Right lobe of liver (tissue), 6 donors: Measurements from ENCODE around the gene NPHP1. TPM values are rescaled to one million over a fixed set of nuclear protein-coding genes. Genes with fewer than 3 reads are reported as not detected.
"Not testable (repeated sequence)": the region's sequence is repeated elsewhere in the genome, so short reads cannot be mapped to it uniquely, and the experiment has no call there.

Experiments
- ATAC-seq, 4 donors: fragments of 200-7000 bp; cut with Tn5 transposase; one replicate each; pipeline ENCODE4 v1.9.1; 2020; ENCODE audit warnings: mild to moderate bottlenecking in 4 of 4, moderate library complexity in 4 of 4
- DNase-seq, 3 donors: peaks; one replicate each; pipeline ENCODE4 v3.0.0-alpha.2; 2020
- H3K27ac ChIP-seq, 3 donors: fragments of 200-600 bp; one replicate each; pipeline ENCODE4 v1.8.0; 2022
- H3K27me3 ChIP-seq, 2 donors: fragments of 200-600 bp; one replicate each; pipeline ENCODE4 v1.8.0; 2022
- H3K36me3 ChIP-seq, 4 donors: fragments of 200-600 bp; sonication (generic) in 1 of 4; one replicate each; pipeline versions ENCODE4 v1.5.1 to v1.8.0; 2017 to 2022; ENCODE audit warnings: control low read depth in 1 of 4
- H3K4me1 ChIP-seq, 4 donors: fragments of 200-600 bp; sonication (generic) in 1 of 4; one replicate each; pipeline versions ENCODE4 v1.5.1 to v1.8.0; 2017 to 2022; ENCODE audit warnings: control low read depth in 1 of 4
- H3K4me3 ChIP-seq, 3 donors: fragments of 200-600 bp; one replicate each; pipeline ENCODE4 v1.8.0; 2022
- H3K9me3 ChIP-seq, 4 donors: fragments of 200-600 bp; sonication (generic) in 1 of 4; one replicate each; pipeline versions ENCODE4 v1.5.1 to v1.8.0; 2017 to 2022; ENCODE audit warnings: control low read depth in 1 of 4
- POLR2A ChIP-seq: fragments of 450-650 bp; IDR thresholded peaks from one replicate; pipeline ENCODE4 v1.6.1; 2017; ENCODE audit warnings: antibody characterized with exemption, mild to moderate bottlenecking
- WGBS: methylation state at CpG from one replicate; pipeline ENCODE4 v1.1.6; 2018; ENCODE audit warnings: low coverage, low lambda C conversion rate; ENCODE audit not compliant: insufficient coverage; ENCODE audit errors: missing lambda C conversion rate; 5-methylcytosine and 5-hydroxymethylcytosine counted together
- intact Hi-C, 2 donors: fragments of 100-400 bp; cut with DNase I; formaldehyde crosslinking; loops; one replicate each; pipeline versions ENCODE4 v1.11.2 to v1.14.1; 2022
- total RNA-seq, 6 experiments: library from RNA; depleted of rRNA in 2 of 6; stranded (reverse); fragments of >200 nt in 2 of 6; fragmentation: NEBNext Ultra II Directional in 3 of 6; extraction: Animal tissue kit (Norgen Biotek cat#: 25700) in 3 of 6; gene quantifications; one replicate each; pipeline versions ENCODE4 v1.1.0 to v1.2.4, GENCODE V29; 2016 to 2023
- TF ChIP-seq, protein P1 (sequence below), 4 donors: fragments of 200-600 bp in 3 of 4; fragments of 450-650 bp in 1 of 4; IDR thresholded peaks; one replicate each; pipeline versions ENCODE4 v1.5.1 to v1.8.0; 2016 to 2022; ENCODE audit warnings: antibody characterized with exemption in 4 of 4, mild to moderate bottlenecking in 2 of 4
- donor health status: DM: no; HTN: yes; CAD: no.
- donor health status: DM: no; HTN: no; CAD: no.
- donor health status: DM: no; HTN: no; CAD: no.
- donor health status: DM: no; HTN: yes; CAD: no.
- donor health status: DM: no; HTN: yes; CAD: no.

The NPHP1 gene
- total RNA-seq, 6 experiments from 2014 or later: 0.06 to 1.9 (median 0.65) TPM

GRCh38 chr2:110221938-110222337 is 17.1 kb upstream of the NPHP1 start:
- ATAC-seq (no peak), DNase-seq (no peak)
- no peak overlapping the region for H3K27ac ChIP-seq
- H3K27me3 ChIP-seq: peaks cover 0 to 5% of the 10 kb centered on the region in 2 donors
- no peaks in the 10 kb centered on the region for H3K9me3 ChIP-seq
- no peaks in the 10 kb centered on the region for H3K4me1 ChIP-seq
- no peak overlapping the region for H3K4me3 ChIP-seq
- no peak for TF ChIP-seq POLR2A
- TF ChIP-seq, protein P1, sequence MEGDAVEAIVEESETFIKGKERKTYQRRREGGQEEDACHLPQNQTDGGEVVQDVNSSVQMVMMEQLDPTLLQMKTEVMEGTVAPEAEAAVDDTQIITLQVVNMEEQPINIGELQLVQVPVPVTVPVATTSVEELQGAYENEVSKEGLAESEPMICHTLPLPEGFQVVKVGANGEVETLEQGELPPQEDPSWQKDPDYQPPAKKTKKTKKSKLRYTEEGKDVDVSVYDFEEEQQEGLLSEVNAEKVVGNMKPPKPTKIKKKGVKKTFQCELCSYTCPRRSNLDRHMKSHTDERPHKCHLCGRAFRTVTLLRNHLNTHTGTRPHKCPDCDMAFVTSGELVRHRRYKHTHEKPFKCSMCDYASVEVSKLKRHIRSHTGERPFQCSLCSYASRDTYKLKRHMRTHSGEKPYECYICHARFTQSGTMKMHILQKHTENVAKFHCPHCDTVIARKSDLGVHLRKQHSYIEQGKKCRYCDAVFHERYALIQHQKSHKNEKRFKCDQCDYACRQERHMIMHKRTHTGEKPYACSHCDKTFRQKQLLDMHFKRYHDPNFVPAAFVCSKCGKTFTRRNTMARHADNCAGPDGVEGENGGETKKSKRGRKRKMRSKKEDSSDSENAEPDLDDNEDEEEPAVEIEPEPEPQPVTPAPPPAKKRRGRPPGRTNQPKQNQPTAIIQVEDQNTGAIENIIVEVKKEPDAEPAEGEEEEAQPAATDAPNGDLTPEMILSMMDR (IDR thresholded peaks at IDR 0.05): no peak
- intact Hi-C loops: no loop called here
- H3K36me3 ChIP-seq: no peaks in the 10 kb centered on the region
- 37% methylated on average over 4 of the region's 4 CpGs for WGBS

GRCh38 chr2:110220190-110220564 is 15.4 kb upstream of the NPHP1 start:
- TF ChIP-seq, protein P1 (IDR thresholded peaks at IDR 0.05): no peak
- no peak for TF ChIP-seq POLR2A
- no peaks in the 10 kb centered on the region for H3K4me1 ChIP-seq
- 55% methylated on average over 2 of the region's 2 CpGs for WGBS

DNA sequence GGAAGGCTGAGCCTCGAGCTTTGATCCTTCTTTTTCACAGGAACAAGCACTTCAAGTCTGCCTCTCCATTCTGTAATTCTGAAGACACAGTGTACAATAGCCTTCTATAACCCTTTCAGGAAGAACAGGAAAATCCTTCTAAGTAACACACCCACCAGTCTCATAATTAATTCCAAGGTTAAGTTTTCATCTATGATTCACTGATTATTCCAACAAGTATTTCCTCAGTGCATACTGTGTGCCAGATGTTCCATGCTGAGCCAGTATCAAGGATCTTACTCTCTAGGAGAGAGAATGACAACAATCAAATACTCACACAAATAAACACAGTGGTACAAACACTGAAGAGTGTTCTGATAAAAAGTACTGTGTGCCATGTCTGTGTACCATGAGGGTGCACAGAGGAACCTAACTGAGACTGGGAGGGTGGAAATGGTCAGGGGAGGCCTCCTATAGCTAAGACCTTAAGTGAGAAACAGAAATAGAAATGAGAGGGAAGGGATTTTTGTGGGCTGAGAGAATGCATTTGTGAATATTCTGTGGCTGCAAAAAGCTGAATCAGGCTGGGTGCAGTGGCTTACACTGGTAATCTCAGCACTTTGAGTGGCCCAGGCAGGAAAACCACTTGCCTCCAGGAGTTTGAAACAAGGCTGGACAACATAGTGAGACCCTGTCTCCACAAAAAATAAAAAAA is 14.8 kb upstream of the NPHP1 start:
- H3K27ac ChIP-seq: no peak overlapping the region
- no peaks in the 10 kb centered on the region for H3K4me1 ChIP-seq
- no peak for ATAC-seq

More at GRCh38 chr2:110220190-110220564, 15.4 kb upstream of the NPHP1 start:
- ATAC-seq (no peak), DNase-seq (no peak)
- Histone ChIP-seq H3K4me3 (no peak overlapping the region), H3K27ac (no peak overlapping the region), H3K9me3 (no peaks in the 10 kb centered on the region), H3K36me3 (no peaks in the 10 kb centered on the region), H3K27me3 (peaks cover 0 to 5% of the 10 kb centered on the region in 2 donors)
- intact Hi-C loops: no loop called here

DNA sequence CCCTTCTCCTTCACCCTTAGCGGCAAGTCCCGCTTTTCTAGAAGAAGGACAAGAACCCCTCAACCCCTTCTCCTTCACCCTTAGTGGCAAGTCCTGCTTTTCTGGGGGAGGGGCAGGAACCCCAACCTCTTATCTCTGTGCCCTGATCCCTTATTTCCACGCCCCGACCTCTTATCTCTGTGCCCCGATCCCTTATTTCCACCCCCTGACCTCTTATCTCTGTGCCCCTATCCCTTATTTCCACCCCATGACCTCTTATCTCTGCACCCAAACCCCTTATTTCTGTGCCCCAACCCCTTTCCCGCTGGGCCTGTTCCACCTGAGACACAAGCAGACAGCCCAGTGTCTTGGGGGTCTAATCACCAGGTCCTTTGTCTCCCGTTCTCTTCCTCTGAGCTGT is 14.1 kb upstream of the NPHP1 start:
- H3K27me3 ChIP-seq, DNase-seq, H3K27ac ChIP-seq, H3K36me3 ChIP-seq, H3K9me3 ChIP-seq, ATAC-seq, intact Hi-C loops, H3K4me1 ChIP-seq, H3K4me3 ChIP-seq: not testable (repeated sequence)
- 55% methylated on average over 5 of the region's 7 CpGs for WGBS

More for the DNA sequence above, 14.8 kb upstream of the NPHP1 start:
- intact Hi-C loops: no loop called here
- Histone ChIP-seq H3K4me3 (no peak overlapping the region), H3K27me3 (peaks cover 0 to 4% of the 10 kb centered on the region in 2 donors), H3K36me3 (no peaks in the 10 kb centered on the region), H3K9me3 (no peaks in the 10 kb centered on the region)
- DNase-seq: no peak
- no peak for TF ChIP-seq POLR2A
- TF ChIP-seq, protein P1 (IDR thresholded peaks at IDR 0.05): no peak
- 14% methylated on average over 1 of the region's 1 CpG for WGBS

DNA sequence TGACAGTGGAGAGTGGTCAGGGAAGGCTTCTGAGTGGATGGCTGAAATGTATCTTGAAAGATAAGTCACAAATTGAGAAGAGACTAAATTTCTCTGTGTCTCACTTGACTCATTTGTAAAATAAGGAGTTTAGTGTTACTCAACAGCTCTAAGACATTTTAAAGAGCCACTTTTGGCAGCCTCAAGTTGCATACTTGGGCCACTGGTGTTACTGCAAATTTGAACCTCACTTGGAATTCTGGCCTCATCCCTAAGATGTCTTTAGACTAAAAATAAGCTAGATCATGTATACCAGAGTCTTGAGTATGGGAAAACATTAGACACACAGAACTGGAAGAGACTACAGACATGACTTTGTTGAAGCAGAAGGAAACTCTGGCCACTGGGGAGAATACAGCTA is 12.0 kb upstream of the NPHP1 start:
- no peak for ATAC-seq
- no peak for DNase-seq
- intact Hi-C loops: no loop called here
- no peak overlapping the region for H3K4me3 ChIP-seq
- H3K36me3 ChIP-seq: no peaks in the 10 kb centered on the region
- H3K4me1 ChIP-seq: no peaks in the 10 kb centered on the region
- H3K27ac ChIP-seq: no peak overlapping the region
- no peaks in the 10 kb centered on the region for H3K27me3 ChIP-seq
- TF ChIP-seq, protein P1 (IDR thresholded peaks at IDR 0.05): no peak
- no peak for TF ChIP-seq POLR2A
- H3K9me3 ChIP-seq: no peaks in the 10 kb centered on the region
